H1 (cell line): ENCODE data around the gene LCNL1. TPM values are rescaled to one million over a fixed set of nuclear protein-coding genes. Genes with fewer than 3 reads are reported as not detected.

Experiments
- ATF3 ChIP-seq: IDR thresholded peaks from 2 replicates; pipeline ENCODE4 v1.6.1; 2011; ENCODE audit warnings: low read depth, mild to moderate bottlenecking, low read length; ENCODE audit not compliant: insufficient read depth
- EGR1 ChIP-seq: IDR thresholded peaks from 2 replicates; pipeline ENCODE4 v1.6.1; 2011; ENCODE audit warnings: low read depth, low read length, borderline replicate concordance
- KDM5A ChIP-seq: fragments of 200-600 bp; IDR thresholded peaks from 2 replicates; pipeline ENCODE4 v1.7.1; 2012; ENCODE audit warnings: mild to moderate bottlenecking, low read length, inconsistent platforms, mixed read lengths
- POLR2A ChIP-seq, 2 experiments: IDR thresholded peaks; 1 replicate in 1 of 2; 2 replicates in 1 of 2; pipeline ENCODE4 v1.6.1; 2011; ENCODE audit warnings: low read depth in 2 of 2, low read length in 2 of 2, mild to moderate bottlenecking in 2 of 2; ENCODE audit errors: control extremely low read depth in 1 of 2
- RFX5 ChIP-seq: IDR thresholded peaks from 2 replicates; pipeline ENCODE4 v1.6.1; 2011; ENCODE audit warnings: low read depth, low read length, improper control_type of control experiment, borderline replicate concordance
- SRF ChIP-seq: IDR thresholded peaks from 2 replicates; pipeline ENCODE4 v1.6.1; 2011; ENCODE audit warnings: mild to moderate bottlenecking, low read depth, low read length, moderate library complexity
- polyA plus RNA-seq, 7 experiments: library from polyadenylated mRNA; depleted of rRNA in 3 of 7; stranded (reverse) in 5 of 7; unstranded in 2 of 7; fragments of >200 nt in 5 of 7; fragments of 200-250 nt in 2 of 7; gene quantifications; 1 replicate in 5 of 7; 2 replicates in 1 of 7; 4 replicates in 1 of 7; pipeline versions ENCODE4 v1.2.1 to v1.2.3, GENCODE V29; 2011 to 2013; ENCODE audit warnings: missing spikeins in 2 of 7, mixed read lengths in 2 of 7
- total RNA-seq: library from RNA; stranded (reverse); fragmentation: NEBNext Ultra II Directional; extraction: Animal tissue kit (Norgen Biotek cat#: 25700); gene quantifications from 2 replicates; pipeline ENCODE4 v1.2.1, GENCODE V29; 2021

LCNL1 gene
- total and polyA plus RNA-seq, 2 of the 8 experiments (the other 6 are each of a cell fraction or from before 2014, with no cell fraction given) = 0.11 TPM; not detected in 1

DNA sequence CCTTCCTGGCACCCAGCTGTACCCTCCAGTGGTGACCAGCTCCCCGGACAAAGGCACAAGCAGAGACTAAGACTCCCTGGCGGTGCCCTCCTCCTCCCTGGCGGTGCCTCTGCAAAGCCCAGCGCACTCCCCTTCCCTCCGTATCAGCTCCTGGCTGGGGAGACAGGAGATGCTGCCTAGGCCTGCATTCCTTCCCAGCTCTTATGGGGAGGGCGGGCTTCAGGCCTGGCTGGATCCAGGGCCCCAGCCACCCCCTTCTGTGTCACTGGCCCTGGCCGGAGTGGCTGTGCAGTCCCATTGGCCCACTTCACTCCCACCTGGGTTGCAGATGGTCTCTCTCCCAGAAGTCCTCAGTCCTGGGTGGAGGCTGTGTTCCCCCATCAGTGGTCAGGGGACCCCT lies 24.3 kb upstream of the LCNL1 start (continued):
- TF ChIP-seq RFX5 (no peak), POLR2A (IDR thresholded peaks at IDR 0.05; ENCODE audit: control extremely low read depth in 1 of 2, low read depth in 2 of 2, low read length in 2 of 2) (no peak), ATF3 (no peak), SRF (no peak), KDM5A (no peak), EGR1 (no peak)
